HG03097 (cell line): ENCODE data around the gene RNF10.
"Not testable (repeated sequence)": the region's sequence is repeated elsewhere in the genome, so short reads cannot be mapped to it uniquely, and the experiment has no call there.

ENCODE experiments used
- ATAC-seq: cut with Tn5 transposase; IDR thresholded peaks from one replicate; pipeline ENCODE4 v1.9.1; 2021; ENCODE audit not compliant: unreplicated experiment, low FRiP score

The RNF10 gene

GRCh38 chr12:120534203-120534702 lies at the start of gene RNF10:
Gene RNF10 (plus strand): TSS chr12:120534356. CDS start chr12:120534812, 456 bp downstream.
- ATAC-seq, result peak; percentile 67

- ATAC-seq, result no peak
Measured at GRCh38 chr12:120485961-120486881, 47.9 kb upstream of the RNF10 start.

GRCh38 chr12:120487552-120487951 lies 46.6 kb upstream of the RNF10 start:
- ATAC-seq, result not testable (repeated sequence)

- no peak for ATAC-seq
Measured at GRCh38 chr12:120488057-120488640, 46.0 kb upstream of the RNF10 start.

GRCh38 chr12:120489018-120489417 lies 45.1 kb upstream of the RNF10 start:
- no peak for ATAC-seq

GRCh38 chr12:120490325-120490724 lies 43.8 kb upstream of the RNF10 start:
- ATAC-seq, result no peak

- no peak for ATAC-seq
Measured at GRCh38 chr12:120490833-120491512, 43.2 kb upstream of the RNF10 start.

GRCh38 chr12:120495186-120495730 lies 38.9 kb upstream of the RNF10 start:
- ATAC-seq, result no peak

GRCh38 chr12:120495731-120496412 lies 38.3 kb upstream of the RNF10 start, which contains the start of gene DYNLL1:
Gene DYNLL1 (plus strand): TSS chr12:120496113. CDS start chr12:120496422, 309 bp downstream.
- peak; percentile 90 for ATAC-seq

- ATAC-seq, result no peak
Measured at GRCh38 chr12:120496413-120497340, 37.5 kb upstream of the RNF10 start.

GRCh38 chr12:120497524-120498150 lies 36.5 kb upstream of the RNF10 start:
- ATAC-seq, result no peak

GRCh38 chr12:120498870-120499515 lies 35.2 kb upstream of the RNF10 start:
- no peak for ATAC-seq

- no peak for ATAC-seq
Measured at GRCh38 chr12:120500581-120500980, 33.6 kb upstream of the RNF10 start.

- no peak for ATAC-seq
Measured at GRCh38 chr12:120504587-120504986, 29.6 kb upstream of the RNF10 start.

GRCh38 chr12:120508537-120508936 lies 25.6 kb upstream of the RNF10 start:
- ATAC-seq, result no peak

GRCh38 chr12:120514002-120514401 lies 20.2 kb upstream of the RNF10 start:
- no peak for ATAC-seq

- no peak for ATAC-seq
Measured at GRCh38 chr12:120515496-120515895, 18.7 kb upstream of the RNF10 start.

GRCh38 chr12:120519324-120519723 lies 14.8 kb upstream of the RNF10 start:
- ATAC-seq, result not testable (repeated sequence)
